ENCODE results near the gene TRABD2A. TPM values are rescaled to one million over a fixed set of nuclear protein-coding genes. Genes with fewer than 3 reads are reported as not detected.

The TRABD2A gene
- total RNA-seq, 2 experiments from 2014 or later = 1.6 to 1.9 TPM

- CTCF ChIA-PET (ENCODE audit: unreplicated experiment) = no interaction called here
- no peak for TF ChIP-seq CTCF (conservative IDR thresholded peaks at IDR 0.05; ENCODE audit: low read length)
- TF ChIP-seq EZH2phosphoT487 (IDR thresholded peaks at IDR 0.05; ENCODE audit: borderline replicate concordance, low read depth, low read length) = no peak
- no peaks in the 10 kb centered on the region for H3K9me2 ChIP-seq (ENCODE audit: insufficient read depth, low read length)
- H3K4me2 ChIP-seq (ENCODE audit: low read length) = no peak overlapping the region
- H4K20me1 ChIP-seq (ENCODE audit: insufficient read depth, low read length) = no peaks in the 10 kb centered on the region
- intact Hi-C loops (cut with micrococcal nuclease; ENCODE audit: unreplicated experiment) = no loop called here
- H3K4me3 ChIP-seq (ENCODE audit: low read depth, low read length, poor library complexity, severe bottlenecking) = no peak overlapping the region
- BruUV-seq (replicated peaks) = no TSS peak
- DNase-seq (ENCODE audit: low spot score) = no peak
- no peaks in the 10 kb centered on the region for H3K79me2 ChIP-seq (ENCODE audit: insufficient read depth, low read depth, low read length)
- H3K36me3 ChIP-seq (ENCODE audit: insufficient read depth, low read length) = no peaks in the 10 kb centered on the region
- H3K9me3 ChIP-seq (ENCODE audit: low read length) = peaks cover 3% of the 10 kb centered on the region; the same call in 1 of the 2 replicates
- H3K4me1 ChIP-seq (ENCODE audit: insufficient read depth, low read length, poor library complexity, severe bottlenecking) = peaks cover 17% of the 10 kb centered on the region
- H2AFZ ChIP-seq (ENCODE audit: low read length) = no peak overlapping the region
- no peak overlapping the region for H3K27ac ChIP-seq (ENCODE audit: low read depth, low read length, poor library complexity, severe bottlenecking)
- POLR2A ChIA-PET = interaction anchor here (1.4 kb wide), 1 partner anchor 13 kb away, joined by 5 read pairs; no protein-coding TSS in a partner anchor
Measured at GRCh38 chr2:84830758-84831500, 50.0 kb downstream of the TRABD2A start.

GRCh38 chr2:84830095-84830494, 50.8 kb downstream of the TRABD2A start:
- H2AFZ ChIP-seq (ENCODE audit: low read length) = no peak overlapping the region
- H3K9me2 ChIP-seq (ENCODE audit: insufficient read depth, low read length) = no peaks in the 10 kb centered on the region
- intact Hi-C loops (cut with micrococcal nuclease; ENCODE audit: unreplicated experiment) = no loop called here
- BruUV-seq (replicated peaks) = no TSS peak
- no peaks in the 10 kb centered on the region for H3K36me3 ChIP-seq (ENCODE audit: insufficient read depth, low read length)
- no peak for DNase-seq (ENCODE audit: low spot score)
- TF ChIP-seq EZH2phosphoT487 (IDR thresholded peaks at IDR 0.05; ENCODE audit: borderline replicate concordance, low read depth, low read length) = no peak
- TF ChIP-seq CTCF (conservative IDR thresholded peaks at IDR 0.05; ENCODE audit: low read length) = no peak
- H4K20me1 ChIP-seq (ENCODE audit: insufficient read depth, low read length) = no peaks in the 10 kb centered on the region
- ChIA-PET POLR2A (no interaction called here), CTCF (ENCODE audit: unreplicated experiment) (no interaction called here)
- H3K9me3 ChIP-seq (ENCODE audit: low read length) = no peaks in the 10 kb centered on the region; the same call in 1 of the 2 replicates
- H3K4me1 ChIP-seq (ENCODE audit: insufficient read depth, low read length, poor library complexity, severe bottlenecking) = peaks cover 17% of the 10 kb centered on the region
- no peak overlapping the region for H3K27ac ChIP-seq (ENCODE audit: low read depth, low read length, poor library complexity, severe bottlenecking)
- H3K4me2 ChIP-seq (ENCODE audit: low read length) = no peak overlapping the region
- H3K4me3 ChIP-seq (ENCODE audit: low read depth, low read length, poor library complexity, severe bottlenecking) = no peak overlapping the region
- no peaks in the 10 kb centered on the region for H3K79me2 ChIP-seq (ENCODE audit: insufficient read depth, low read depth, low read length)

GRCh38 chr2:84829693-84830092, 51.2 kb downstream of the TRABD2A start:
- H2AFZ ChIP-seq (ENCODE audit: low read length) = no peak overlapping the region
- no peaks in the 10 kb centered on the region for H3K79me2 ChIP-seq (ENCODE audit: insufficient read depth, low read depth, low read length)
- H3K36me3 ChIP-seq (ENCODE audit: insufficient read depth, low read length) = no peaks in the 10 kb centered on the region
- H3K9me2 ChIP-seq (ENCODE audit: insufficient read depth, low read length) = no peaks in the 10 kb centered on the region
- no peak overlapping the region for H3K4me3 ChIP-seq (ENCODE audit: low read depth, low read length, poor library complexity, severe bottlenecking)
- ChIA-PET POLR2A (no interaction called here), CTCF (ENCODE audit: unreplicated experiment) (no interaction called here)
- TF ChIP-seq EZH2phosphoT487 (IDR thresholded peaks at IDR 0.05; ENCODE audit: borderline replicate concordance, low read depth, low read length) (no peak), CTCF (conservative IDR thresholded peaks at IDR 0.05; ENCODE audit: low read length) (no peak)
- H4K20me1 ChIP-seq (ENCODE audit: insufficient read depth, low read length) = no peaks in the 10 kb centered on the region
- H3K9me3 ChIP-seq (ENCODE audit: low read length) = no peaks in the 10 kb centered on the region; the same call in 1 of the 2 replicates
- peaks cover 17% of the 10 kb centered on the region for H3K4me1 ChIP-seq (ENCODE audit: insufficient read depth, low read length, poor library complexity, severe bottlenecking)
- intact Hi-C loops (cut with micrococcal nuclease; ENCODE audit: unreplicated experiment) = no loop called here
- H3K27ac ChIP-seq (ENCODE audit: low read depth, low read length, poor library complexity, severe bottlenecking) = no peak overlapping the region
- no peak for DNase-seq (ENCODE audit: low spot score)
- no peak overlapping the region for H3K4me2 ChIP-seq (ENCODE audit: low read length)
- no TSS peak for BruUV-seq (replicated peaks)
